ENCODE data around the gene CCDC88C.

- TF ChIP-seq, protein P1, sequence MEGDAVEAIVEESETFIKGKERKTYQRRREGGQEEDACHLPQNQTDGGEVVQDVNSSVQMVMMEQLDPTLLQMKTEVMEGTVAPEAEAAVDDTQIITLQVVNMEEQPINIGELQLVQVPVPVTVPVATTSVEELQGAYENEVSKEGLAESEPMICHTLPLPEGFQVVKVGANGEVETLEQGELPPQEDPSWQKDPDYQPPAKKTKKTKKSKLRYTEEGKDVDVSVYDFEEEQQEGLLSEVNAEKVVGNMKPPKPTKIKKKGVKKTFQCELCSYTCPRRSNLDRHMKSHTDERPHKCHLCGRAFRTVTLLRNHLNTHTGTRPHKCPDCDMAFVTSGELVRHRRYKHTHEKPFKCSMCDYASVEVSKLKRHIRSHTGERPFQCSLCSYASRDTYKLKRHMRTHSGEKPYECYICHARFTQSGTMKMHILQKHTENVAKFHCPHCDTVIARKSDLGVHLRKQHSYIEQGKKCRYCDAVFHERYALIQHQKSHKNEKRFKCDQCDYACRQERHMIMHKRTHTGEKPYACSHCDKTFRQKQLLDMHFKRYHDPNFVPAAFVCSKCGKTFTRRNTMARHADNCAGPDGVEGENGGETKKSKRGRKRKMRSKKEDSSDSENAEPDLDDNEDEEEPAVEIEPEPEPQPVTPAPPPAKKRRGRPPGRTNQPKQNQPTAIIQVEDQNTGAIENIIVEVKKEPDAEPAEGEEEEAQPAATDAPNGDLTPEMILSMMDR (IDR thresholded peaks at IDR 0.05) = no peak
- no peak for TF ChIP-seq POLR2AphosphoS5 (IDR thresholded peaks at IDR 0.05; ENCODE audit: low read depth, low read length)
- TF ChIP-seq TCF7L2 (IDR thresholded peaks at IDR 0.05; ENCODE audit: low read depth, low read length) = no peak
Observed at GRCh38 chr14:91385224-91385623, 32.4 kb downstream of the CCDC88C start.
